ENCODE results near the gene LAMA1. TPM values are rescaled to one million over a fixed set of nuclear protein-coding genes. Genes with fewer than 3 reads are reported as not detected.

The LAMA1 gene
- total and polyA plus RNA-seq, 2 of the 8 experiments (the other 6 are each of a cell fraction or from before 2014, with no cell fraction given) = 30.4 to 48.7 TPM

DNA sequence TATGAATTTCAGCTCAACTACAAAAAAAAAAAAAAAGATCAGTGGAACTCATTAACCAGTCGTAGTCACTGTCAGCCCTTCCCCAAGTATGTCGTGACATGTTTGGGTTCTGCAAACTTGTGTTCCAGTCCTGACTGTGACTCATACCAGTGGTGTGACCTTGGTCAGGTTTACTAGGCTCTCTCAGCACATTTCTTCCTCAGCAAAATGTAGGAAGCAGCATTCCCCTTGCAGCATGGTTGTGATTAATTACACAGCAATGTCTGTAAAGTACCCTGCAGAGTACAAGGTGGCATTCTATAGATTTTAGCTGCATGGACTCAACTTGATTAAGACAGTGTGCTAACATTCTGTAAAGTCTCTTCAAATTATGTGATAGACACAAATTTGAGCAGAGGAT lies 156.9 kb downstream of the LAMA1 start:
- Histone ChIP-seq H4K8ac (ENCODE audit: extremely low read depth, insufficient read depth, low read length) (no peak overlapping the region), H2BK20ac (ENCODE audit: low read length) (no peak overlapping the region), H4K91ac (replicated peaks; ENCODE audit: insufficient read length, low read length) (no peak overlapping the region), H3K4ac (replicated peaks; ENCODE audit: insufficient read length, low read depth, low read length) (no peak overlapping the region), H3K36me3 (ENCODE audit: control insufficient read depth in 2 of 4, insufficient read depth in 4 of 4, low read length in 3 of 4) (peaks cover 9 to 49% (median 36%) of the 10 kb centered on the region in 4 experiments), H3K9ac (replicated peaks in 1 of 4; ENCODE audit: extremely low read depth in 1 of 4, low read depth in 3 of 4, low read length in 3 of 4) (no peak overlapping the region), H3K79me1 (ENCODE audit: low read depth, low read length) (no peaks in the 10 kb centered on the region), H3K56ac (replicated peaks; ENCODE audit: insufficient read length, low read depth, low read length) (peak overlapping the region; percentile 39), H4K20me1 (replicated peaks in 1 of 2; ENCODE audit: control insufficient read depth in 1 of 2, insufficient read depth in 2 of 2, low read length in 2 of 2) (peaks cover 2 to 4% of the 10 kb centered on the region in 2 experiments), H4K5ac (ENCODE audit: insufficient read length, low read depth, low read length) (no peak overlapping the region), H3K23me2 (ENCODE audit: low read depth, low read length) (no peaks in the 10 kb centered on the region), H3K23ac (ENCODE audit: insufficient read length) (no peak overlapping the region), H3K4me3 (ENCODE audit: extremely low read depth in 1 of 4, insufficient read depth in 2 of 4, low read depth in 3 of 4, low read length in 4 of 4) (no peak overlapping the region), H2AK5ac (ENCODE audit: low read depth, low read length) (no peak overlapping the region), H2BK12ac (ENCODE audit: low read depth, low read length) (no peak overlapping the region), H3K4me1 (replicated peaks in 1 of 4; ENCODE audit: control insufficient read depth in 3 of 4, insufficient read depth in 4 of 4, low read length in 3 of 4) (no peaks in the 10 kb centered on the region), H3K79me2 (ENCODE audit: control insufficient read depth in 1 of 2, insufficient read depth in 2 of 2, low read length in 2 of 2) (no peaks in the 10 kb centered on the region), H3K14ac (ENCODE audit: insufficient read length) (no peak overlapping the region), H3K9me3 (ENCODE audit: insufficient read depth in 2 of 2, low read depth in 1 of 2, low read length in 1 of 2) (0 out of 4 replicates have a peak, but pooled peaks cover 0 to 10% of the 10 kb centered on the region in 2 experiments), H2BK120ac (replicated peaks; ENCODE audit: low read depth, low read length) (no peak overlapping the region), H3K27me3 (replicated peaks in 1 of 4; ENCODE audit: control insufficient read depth in 3 of 4, extremely low read depth in 1 of 4, insufficient read depth in 3 of 4, low read length in 3 of 4) (no peaks in the 10 kb centered on the region), H2BK5ac (ENCODE audit: low read depth, low read length) (no peak overlapping the region), H3K18ac (ENCODE audit: extremely low read depth, low read length) (no peak overlapping the region), H2AFZ (ENCODE audit: low read length) (no peak overlapping the region), H3K27ac (ENCODE audit: low read depth, low read length) (no peak overlapping the region), H3K4me2 (ENCODE audit: insufficient read depth in 1 of 2, low read depth in 2 of 2, low read length in 2 of 2) (no peak overlapping the region), H2BK15ac (ENCODE audit: low read length) (no peak overlapping the region)
- TF ChIP-seq SP1 (IDR thresholded peaks at IDR 0.05; ENCODE audit: low read depth, low read length) = no peak
- no peak for TF ChIP-seq ASH2L (IDR thresholded peaks at IDR 0.05; ENCODE audit: low read length)
- no peak for TF ChIP-seq GTF2F1 (IDR thresholded peaks at IDR 0.05; ENCODE audit: borderline replicate concordance, low read depth, low read length)
- DNase-seq (ENCODE audit: low read depth in 1 of 2, low spot score in 2 of 2) = no peak
- WGBS, 2 experiments (ENCODE audit: extremely low coverage in 1 of 2, insufficient coverage in 1 of 2, insufficient read length in 1 of 2, insufficient replicate concordance in 2 of 2, low coverage in 1 of 2, low lambda C conversion rate in 2 of 2, missing lambda C conversion rate in 1 of 2) = 95% methylated on average over 2 of the region's 2 CpGs; no CpG with 5 or more reads in 1 of the 2 experiments
- ChIA-PET POLR2A (ENCODE audit: partially characterized antibody) (no interaction called here), CTCF (ENCODE audit: partially characterized antibody) (no interaction called here)
- FAIRE-seq = no peak

Data from H1 (cell line).